Fibroblast of skin of scalp (primary cell): Measurements from ENCODE around the gene CDC42EP1.
A peak's percentile ranks its signal among the peaks of the same experiment; 100 is the strongest.
"Not testable (repeated sequence)": the region's sequence is repeated elsewhere in the genome, so short reads cannot be mapped to it uniquely, and the experiment has no call there.

Experiments
- DNase-seq: peaks from one replicate; pipeline ENCODE4 v3.0.0-alpha.2; 2013

Gene CDC42EP1

DNA sequence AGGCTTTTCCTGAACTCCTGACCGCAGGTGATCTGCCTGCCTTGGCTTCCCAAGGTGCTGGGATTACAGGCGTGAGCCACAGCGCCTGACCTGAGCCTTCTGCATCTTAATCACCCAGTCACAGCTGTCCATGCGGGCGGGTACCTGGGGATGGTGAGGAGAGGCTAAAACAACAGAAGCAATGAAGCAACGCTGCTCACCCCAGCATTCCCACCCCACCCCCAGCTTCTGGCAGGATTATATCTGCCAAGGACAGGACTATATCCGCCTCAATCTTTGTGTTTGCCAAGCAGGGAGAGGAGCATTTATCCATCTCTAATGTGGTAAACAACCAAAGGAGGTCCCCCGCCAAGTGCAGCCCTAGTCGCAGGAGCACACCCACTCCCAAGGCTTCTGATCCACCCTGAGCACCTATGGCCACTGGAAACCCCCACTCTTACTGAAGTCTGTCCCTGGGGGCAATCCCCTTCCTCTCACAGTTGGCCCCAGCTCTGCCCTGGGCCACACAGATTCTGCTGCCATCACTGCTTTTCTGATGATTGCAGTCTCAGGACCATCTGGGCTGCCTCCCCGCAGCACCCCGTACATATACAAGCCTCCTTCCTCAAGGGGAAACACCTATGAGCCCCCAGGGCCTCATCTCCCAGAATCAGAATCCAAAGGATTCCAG lies 28.4 kb downstream of the CDC42EP1 start:
- no peak for DNase-seq

DNA sequence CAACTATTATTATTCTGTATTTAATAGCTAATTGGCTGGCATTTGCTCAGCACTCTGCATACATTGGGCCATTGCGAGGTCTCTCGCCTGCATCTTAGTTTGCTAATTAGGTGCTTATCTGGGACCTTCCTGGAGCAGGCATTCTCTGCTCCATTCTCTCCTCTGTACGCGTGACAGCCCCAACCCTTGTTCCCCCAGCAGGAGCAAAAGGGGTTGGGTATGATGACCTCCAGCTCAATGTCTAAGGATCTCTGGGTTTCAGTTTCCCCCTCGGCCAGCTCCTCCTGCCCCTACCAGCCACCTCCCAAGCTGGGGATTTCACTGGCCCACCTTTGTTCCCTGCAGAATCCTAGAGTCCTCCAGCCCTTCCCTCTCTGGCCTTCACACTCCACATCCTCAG lies 29.4 kb downstream of the CDC42EP1 start:
- DNase-seq, result no peak

DNA sequence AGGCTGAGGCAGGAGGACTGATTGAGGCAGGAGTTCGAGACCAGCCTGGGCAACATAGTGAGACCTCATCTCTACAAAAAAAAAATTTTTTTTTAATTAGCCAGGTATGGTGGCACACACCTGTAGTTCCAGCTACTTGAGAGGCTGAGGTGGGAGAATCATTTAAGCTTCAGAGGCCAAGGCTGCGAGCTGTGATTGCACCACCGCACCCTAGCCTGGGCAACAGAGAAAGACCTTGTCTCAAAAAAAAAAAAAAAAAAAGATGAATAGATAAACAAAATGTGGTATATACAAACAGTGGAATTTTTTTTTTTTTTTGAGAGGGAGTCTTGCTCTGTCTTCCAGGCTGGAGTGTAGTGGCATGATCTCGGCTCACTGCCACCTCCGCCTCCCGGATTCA lies 30.8 kb downstream of the CDC42EP1 start:
- not testable (repeated sequence) for DNase-seq

DNA sequence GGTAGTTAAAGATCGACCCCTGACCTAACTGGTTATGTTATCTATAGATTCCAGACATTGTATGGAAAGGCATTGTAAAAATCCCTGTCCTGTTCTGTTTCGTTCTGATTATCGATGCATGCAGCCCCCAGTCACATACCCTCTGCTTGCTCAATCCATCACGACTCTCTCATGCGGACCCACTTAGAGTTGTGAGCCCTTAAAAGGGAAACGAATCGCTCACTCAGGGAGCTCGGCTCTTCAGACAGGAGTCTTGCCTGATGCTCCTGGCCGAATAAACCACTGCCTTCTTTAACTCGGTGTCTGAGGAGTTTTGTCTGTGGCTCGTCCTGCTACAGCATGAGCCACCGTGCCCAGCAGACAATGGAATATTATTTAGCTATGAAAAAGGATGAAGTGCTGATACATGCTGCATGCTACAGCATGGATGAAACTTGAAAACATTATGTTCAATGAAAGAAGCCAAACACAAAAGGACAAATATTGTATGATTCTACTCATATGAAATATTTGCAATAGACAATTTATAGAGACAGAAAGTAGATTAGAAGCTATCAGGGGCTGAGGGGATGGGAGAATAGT lies 31.6 kb downstream of the CDC42EP1 start:
- no peak for DNase-seq

DNA sequence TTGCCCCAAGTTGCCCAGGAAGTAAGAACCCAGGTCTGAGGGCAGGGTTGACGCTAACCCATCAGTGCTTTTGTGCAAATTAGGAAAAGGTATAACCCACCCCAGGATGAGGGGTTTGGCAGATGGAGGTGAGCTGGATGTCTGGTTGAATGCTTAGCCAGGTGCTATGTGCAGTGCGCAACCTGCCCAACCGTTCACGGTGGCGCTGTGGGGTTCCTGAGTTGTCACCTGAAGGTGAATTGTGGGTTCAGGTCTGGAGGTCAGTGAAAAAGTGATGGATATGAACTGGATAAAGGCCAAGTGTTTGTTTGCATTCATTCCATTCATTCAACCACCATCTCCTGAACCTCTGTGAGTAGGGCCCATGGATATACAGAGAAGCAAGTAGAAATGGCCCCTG lies 34.0 kb downstream of the CDC42EP1 start:
- DNase-seq, result no peak

DNA sequence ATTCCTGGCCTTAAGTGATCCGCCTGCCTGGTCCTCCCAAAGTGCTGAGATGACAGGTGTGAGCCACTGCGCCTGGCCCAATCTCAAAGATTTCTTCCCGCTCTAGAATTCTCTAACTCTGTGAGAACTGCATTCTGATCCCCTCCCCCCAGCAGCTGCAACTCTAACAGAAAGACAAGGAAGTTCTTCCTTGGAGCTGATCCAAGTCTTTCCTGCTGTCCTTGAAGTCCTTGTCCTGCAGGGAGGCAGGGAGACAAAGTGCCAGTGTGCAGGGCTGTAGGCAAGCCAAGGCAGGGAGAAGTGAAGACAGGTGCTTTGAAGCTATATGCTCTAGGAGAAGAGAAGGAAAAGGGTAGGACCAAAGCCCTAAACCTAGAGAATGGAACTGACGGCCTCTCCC lies 38.9 kb downstream of the CDC42EP1 start:
- no peak for DNase-seq

DNA sequence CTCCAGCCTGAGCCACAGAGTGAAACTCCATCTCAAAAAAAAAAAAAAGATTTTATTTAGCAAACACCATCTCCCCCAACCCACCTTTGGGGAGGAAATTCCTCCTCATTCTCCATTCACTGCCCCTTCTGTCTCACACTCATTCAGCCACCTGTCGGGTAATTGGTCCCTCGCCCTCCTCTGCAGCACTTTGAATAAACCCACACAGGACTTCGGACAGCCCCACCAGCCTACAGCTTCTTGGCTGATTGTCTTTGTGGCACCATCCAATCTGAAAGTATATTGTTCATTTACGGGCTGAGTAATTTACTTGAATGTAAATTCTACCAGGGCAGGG lies 40.9 kb downstream of the CDC42EP1 start:
- DNase-seq, result no peak

DNA sequence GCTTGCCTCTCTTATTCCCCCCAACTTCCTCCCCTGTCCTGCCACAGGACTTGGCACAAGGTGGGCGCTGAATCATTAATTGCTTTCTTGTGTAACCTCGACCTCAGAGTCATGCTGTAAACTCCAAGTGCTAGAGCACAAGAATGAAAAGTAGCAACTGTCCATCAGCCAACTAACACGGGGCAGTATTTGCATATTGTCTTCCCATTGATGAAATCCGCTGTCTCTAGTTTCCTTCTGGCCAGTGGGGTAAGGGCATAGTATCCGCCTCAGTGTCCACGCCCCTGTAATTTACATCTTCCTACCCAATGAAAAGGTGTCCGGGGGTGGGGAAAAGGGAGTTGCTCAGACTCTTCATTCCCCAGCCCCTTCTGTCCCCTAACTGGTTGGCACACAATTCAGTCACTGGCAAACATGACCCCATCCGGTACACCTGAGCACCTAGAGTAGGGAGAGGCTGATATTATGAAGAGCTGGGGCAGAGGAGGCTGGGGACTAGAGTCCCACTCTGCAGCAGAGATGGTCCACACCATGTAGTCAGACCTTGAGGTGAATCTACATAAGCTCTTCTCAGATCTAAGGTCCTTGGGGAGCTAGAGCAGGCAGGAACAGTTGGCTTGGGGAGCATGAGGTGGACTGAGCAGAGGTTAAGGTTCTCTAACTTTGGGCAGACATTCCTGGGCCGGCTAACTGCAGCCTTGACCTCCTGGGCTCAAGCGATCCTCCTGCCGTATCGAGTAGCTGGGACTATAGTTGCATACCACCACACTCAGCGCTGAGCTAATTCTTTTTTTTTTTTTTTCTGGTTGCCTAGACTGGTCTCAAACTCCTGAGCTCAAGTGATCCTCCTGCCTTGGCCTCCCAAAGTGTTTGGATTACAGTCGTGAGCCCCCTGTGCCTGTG lies 41.5 kb downstream of the CDC42EP1 start:
- peak; percentile 37 for DNase-seq

DNA sequence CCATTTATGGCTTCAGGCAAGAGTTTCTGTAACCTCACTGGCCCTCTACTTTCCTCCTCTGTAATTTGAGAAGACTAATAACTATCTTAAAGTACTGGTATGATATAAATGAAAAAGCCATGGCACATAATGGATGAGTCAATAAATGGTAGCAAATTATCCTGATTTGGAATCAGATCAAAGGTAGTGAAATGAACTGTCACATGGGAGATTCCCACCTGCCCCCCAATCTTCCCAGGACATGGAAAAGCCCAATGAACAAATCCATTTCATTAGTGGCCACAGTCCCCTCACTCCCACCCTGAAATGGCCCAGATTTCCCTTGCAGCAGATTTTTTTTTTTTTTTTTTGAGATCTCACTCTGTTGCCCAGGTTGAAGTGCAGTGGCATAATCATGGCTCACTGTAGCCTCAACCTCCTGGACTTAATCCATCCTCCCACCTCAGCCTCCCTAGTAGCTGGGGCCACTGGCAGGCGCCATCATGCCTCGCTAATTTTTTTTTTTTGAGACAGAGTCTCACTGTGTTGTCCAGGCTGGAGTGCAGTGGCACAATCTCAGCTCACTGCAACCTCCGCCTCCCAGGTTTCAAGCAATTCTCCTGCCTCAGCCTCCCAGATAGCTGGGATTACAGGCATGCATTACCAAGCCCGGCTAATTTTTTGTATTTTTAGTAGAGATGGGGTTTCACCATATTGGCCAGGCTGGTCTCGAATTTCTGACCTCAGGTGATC lies 42.4 kb downstream of the CDC42EP1 start:
- not testable (repeated sequence) for DNase-seq

DNA sequence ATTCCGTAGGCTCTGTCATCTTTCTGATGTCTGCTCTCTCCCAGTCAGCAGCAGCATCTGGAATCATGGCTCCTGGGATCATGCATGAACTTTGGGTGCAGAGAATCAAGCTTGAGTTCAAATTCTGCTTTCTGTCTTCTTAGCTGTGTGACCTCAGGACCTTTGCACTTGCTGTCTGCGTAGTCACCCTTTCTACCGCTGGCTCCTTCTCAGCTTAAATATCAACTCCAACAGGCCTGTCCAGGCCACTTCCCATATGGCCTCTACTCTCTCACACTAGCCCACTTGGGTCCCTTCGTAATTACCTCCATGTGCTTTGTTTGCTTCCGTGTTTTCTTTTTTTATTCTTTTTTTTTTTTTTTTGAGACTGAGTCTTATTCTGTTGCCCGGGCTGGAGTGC lies 43.8 kb downstream of the CDC42EP1 start:
- DNase-seq, result no peak

DNA sequence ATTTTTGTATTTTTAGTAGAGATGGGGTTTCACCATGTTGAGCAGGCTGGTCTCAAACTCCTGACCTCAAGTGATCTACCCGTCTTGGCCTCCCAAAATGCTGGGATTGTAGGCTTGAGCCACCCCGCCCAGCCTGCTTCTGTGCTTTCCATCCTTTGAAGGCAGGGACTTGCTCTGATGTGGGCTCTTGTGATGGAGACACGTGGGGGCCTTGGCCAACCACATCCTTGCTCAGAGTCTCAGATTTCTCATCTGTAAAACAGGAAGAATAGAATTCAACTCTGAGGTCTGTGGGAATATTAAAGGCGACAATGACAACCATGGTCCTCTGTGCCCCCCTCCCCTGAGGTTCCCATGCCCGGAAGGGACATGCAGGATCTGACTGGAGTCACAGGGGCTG lies 44.6 kb downstream of the CDC42EP1 start:
- DNase-seq, result no peak

DNA sequence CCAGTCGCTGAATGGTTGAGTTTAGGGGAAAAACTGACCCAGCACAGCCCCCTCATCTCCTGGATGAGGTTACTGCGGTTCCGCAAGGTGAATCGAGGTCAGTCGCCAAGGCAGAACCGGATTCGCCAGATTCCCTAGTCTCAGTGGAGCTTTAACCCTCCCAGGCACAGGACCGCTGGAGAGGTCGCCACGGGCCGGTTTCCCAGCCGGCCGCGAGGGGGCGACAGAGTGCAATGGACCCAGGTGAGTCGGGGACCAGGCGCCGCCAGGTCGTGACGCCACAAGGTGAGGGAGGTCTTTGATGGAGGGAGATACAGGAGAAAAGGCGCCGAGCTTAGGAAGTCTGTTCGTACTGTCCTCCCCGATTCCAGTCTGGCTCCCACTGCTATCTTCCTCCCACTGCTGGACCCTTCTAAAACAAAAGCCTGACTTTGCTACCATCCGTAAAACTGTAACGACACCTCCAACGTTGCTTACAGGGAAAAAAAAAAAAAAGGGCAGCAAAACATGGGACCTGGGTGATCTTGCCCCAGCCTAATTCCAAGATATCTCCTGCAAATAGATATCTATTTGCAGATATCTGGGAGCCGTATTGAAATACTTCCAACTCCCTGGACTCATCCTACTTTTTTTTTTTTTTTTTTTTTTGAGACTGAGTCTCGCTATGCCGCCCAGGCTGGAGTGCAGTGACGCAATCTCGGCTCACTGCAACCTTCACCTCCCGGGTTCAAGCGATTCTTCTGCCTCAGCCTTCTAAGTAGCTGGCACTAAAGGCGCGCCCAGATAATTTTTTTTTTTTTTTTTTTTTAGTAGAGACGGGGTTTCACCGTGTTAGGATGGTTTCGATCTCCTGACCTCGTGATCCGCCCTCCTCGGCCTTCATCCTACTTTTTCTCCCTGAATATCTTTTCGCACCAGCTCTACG lies 47.0 kb downstream of the CDC42EP1 start:
- peak; percentile 58 for DNase-seq

DNA sequence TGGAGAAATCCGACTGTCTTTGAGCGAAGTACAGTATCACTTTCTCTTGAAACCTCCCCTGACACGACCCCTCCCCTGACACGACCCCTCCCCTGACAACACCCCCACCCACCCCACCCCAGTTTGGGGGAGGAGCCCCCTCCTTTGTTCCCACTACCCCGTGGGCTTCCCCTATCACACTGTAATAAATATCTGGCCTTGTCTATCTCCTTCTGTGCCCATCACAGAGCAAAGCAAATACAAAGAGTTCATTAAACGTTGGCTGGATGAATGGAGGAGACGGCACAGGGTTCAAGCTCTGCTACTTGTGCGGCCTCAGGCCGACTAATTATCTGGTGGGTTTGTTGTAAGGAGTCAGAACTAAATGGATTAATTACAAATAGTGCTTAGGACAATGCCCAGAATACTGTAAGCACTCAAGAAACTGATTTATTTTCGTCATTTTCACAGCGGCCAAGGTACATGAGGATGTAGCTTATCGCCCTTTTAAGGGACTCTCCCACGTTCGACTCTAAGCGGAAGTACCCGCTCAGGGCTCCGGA lies 47.7 kb downstream of the CDC42EP1 start:
- no peak for DNase-seq

DNA sequence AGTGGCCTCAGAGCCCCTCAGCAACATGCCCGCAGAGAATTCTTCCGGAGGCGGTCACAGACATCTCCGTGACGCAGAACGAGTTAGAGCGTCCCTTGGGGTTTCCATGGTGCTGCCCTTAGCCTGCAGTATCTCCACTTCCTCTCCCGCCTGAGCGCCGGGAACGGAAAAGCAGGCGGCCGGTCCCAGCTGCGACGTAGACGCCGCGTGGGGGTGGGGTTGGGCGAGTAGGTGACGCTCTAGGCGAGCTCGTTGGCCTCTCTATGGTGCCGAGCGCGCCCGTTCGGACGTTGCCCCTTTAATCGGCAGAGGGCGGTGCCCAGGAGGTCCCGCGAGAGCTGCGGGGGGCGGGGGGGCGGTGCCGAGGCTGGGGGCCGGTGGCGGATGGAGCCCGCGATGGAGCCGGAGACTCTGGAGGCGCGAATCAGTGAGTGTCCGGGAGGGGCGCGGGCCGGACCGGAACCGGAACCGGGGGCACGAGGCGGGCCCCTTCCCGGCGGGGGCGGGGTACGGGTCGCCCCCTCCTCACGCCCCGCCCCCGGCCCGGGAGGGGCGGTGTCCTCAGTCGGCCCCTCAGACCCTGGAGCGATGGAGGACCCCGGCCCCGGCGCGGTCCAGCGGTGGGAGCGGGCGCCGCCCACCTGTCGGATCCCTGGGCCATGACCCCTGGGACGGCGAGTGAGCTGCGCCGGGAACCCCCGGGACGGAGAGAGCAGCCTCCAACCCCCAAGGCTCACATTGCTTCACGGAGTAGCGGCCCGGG lies 48.4 kb downstream of the CDC42EP1 start, which contains the start of gene GGA1:
TSS of gene GGA1 (plus strand) at position 358 of the 763 bp plus-strand sequence. CDS start at position 385, 27 bp downstream.
- DNase-seq, result peak; percentile 99

DNA sequence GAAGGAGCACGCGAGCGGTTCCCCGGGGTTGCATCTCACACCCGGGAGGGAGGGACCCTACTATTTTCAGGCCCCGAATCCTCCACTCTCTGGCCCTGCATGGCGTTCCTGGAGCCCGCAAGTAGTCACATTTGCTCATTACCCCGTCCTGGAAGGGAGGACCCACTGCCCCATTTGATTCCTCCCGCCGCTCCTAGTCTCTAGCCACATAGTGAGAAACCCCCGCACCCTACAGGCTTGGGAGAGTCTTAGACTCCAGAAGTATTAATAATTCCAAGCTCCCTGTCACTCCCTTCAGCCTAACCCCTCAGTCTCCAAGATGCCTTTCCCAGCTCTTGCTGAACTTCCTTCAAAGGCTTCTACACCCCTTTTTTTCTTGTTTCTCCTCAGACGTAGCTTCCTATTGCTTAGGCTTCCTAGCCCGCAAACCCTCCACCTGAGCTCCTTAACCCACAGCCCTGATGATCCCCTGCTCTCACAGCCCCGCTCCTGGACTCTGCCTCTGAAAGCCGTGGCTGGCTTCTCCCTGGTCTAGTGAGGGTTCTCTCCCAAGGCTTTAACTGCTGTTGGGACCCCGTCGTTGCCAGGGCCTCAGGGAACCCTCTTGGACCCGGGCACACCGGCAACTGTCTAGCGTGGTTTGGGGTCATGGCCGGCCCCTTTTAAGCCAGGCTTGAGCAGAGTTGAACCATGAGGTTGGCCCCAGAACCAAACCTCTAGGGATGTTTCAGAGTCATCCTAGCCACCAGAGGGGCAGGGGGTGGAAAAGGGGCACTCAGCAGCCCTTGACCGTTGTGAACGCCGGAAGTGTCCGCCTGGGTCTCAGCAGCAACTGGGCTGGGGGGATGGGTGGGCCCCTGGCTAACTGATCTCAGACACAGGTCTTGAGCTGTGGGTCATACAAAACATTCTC lies 49.2 kb downstream of the CDC42EP1 start:
- no peak for DNase-seq

DNA sequence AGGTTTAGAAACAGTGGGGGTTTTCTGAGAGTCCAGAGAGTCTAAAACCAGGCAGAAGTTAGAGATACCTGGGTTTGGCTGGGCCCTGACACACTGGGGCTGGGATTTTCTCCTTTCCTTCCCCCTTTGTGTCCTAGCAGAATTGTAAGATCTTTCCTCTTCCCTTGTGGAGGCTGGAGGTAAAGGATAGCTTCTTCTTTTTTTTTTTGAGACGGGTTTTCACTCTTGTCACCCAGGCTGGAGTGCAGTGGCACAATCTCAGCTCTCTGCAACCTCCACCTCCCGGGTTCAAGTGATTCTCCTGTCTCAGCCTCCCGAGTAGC lies 49.8 kb downstream of the CDC42EP1 start:
- not testable (repeated sequence) for DNase-seq

DNA sequence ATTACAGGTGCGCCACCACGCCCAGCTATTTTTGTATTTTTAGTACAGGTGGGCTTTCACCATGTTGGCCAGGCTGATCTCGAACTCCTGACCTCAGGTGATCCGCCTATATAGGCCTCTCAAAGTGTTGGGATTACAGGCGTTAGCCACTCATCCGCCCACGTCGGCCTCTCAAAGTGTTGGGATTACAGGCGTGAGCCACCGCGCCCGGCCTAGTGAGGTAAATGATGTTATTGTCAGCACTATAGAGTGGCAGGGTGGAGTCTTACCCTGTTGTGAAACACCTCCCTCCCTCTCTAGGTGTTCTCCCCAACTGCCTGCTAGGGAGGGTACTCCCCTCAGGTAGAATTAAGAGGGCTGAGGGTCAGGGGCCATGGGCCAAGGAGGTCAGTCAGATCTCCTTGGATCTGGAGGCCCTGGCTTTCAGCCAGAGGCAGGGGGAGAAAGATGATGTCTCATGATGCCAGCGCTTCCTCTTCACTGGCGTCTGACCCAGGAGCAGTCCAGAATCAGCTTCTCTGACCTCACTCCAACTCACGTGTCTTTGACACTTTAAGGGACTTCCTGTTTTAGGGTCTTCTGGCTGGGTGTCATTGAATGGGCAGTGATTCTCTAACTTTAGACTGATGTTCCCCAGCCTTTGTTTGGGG lies 50.3 kb downstream of the CDC42EP1 start:
- no peak for DNase-seq

DNA sequence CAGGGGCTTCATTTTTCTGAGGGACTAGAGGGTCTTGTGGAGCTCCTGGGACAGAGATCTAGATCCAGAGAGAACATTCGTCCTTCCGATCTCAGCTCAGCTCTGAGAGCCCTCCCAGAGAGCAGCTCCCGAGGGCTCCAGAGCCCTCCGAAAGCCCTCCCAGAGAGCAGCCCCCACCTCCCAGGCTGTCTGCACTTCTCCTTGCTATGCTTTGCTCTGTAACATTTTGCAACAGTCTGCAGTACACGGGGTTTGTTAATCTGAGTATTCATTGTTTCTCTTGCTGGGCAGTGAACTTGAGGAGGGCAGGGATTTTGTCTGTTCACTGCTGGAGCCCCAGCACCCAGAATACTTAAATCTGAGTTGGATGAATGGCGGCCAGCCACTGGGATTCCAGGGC lies 50.9 kb downstream of the CDC42EP1 start:
- no peak for DNase-seq
